ELF-1 (cell line): ENCODE measurements around the gene CCDC170.

Source experiments
- DNase-seq: peaks from one replicate; pipeline ENCODE4 v3.0.0-alpha.2; 2016; ENCODE audit warnings: low read depth, low spot score

CCDC170 gene

DNA sequence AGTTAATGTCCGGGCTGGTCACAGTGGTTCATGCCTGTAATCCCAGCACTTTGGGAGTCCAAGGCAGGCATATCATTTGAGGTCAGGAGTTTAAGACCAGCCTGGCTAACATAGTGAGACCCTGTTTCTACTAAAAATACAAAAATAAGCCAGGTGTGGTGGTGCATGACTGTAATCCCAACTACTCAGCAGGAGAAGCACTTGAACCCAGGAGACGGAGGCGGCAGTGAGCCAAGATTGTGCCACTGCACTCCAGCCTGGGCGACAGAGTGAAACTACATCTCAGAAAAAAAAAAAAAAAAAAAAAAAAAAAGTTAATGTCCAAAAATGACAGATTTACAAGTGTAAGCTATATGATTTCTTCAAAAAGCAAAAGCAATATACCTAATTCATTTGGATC lies 124.9 kb downstream of the CCDC170 start:
- DNase-seq = no peak

DNA sequence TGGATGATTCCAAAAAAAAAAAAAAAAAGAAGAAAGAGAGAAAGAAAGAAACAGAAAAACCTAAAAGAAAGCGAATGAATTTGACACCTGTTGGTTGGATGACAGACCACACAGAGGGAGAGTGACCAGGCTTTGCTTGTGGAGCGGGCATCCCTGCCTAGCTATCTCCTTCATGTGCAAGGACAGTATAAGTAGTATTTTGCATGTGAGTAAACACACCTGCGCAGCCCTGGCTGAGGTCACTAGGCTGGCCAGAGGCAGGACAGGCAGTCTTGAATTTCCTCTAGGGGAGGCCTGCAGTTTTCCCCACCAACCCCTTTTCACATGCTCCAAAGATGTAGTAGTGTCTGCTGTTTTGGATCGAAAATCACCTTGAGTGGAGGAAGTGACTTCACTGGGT lies 126.4 kb downstream of the CCDC170 start:
- no peak for DNase-seq

DNA sequence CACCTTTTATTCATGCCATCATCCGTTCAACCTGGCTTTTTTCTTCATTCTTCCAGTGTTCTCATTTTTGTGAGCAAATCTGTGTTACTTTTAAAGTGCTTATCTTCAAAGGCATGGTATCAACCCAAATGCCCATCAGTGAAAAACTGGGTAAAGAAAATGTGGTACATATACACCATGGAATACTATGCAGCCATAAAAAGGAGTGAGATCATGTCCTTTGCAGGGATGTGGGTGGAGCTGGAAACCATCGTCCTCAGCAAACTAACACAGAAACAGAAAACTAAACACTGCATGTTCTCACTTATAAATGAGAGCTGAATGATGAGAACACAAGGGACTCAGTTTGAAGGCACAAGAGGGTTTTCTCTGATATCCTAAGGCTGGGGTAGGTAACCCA lies 130.3 kb downstream of the CCDC170 start:
- no peak for DNase-seq

DNA sequence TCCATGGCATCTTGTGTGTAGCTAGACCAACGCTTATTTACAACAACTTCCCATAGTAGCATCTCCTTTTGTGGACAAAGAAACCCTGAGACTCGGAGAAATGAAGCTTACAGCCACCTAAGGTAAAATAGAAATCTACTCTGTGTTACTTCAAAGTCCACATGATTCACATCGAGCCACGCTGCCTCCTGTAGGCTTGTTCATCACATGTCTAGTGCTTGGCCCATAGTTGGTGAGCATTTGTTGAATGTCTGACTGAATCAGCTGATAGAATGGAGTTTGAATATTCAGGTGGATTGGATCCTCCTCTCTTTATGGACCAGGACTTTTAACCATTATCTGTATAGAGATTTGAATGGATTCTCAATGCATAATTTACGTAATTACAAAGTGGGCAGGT lies 130.7 kb downstream of the CCDC170 start:
- DNase-seq = no peak

DNA sequence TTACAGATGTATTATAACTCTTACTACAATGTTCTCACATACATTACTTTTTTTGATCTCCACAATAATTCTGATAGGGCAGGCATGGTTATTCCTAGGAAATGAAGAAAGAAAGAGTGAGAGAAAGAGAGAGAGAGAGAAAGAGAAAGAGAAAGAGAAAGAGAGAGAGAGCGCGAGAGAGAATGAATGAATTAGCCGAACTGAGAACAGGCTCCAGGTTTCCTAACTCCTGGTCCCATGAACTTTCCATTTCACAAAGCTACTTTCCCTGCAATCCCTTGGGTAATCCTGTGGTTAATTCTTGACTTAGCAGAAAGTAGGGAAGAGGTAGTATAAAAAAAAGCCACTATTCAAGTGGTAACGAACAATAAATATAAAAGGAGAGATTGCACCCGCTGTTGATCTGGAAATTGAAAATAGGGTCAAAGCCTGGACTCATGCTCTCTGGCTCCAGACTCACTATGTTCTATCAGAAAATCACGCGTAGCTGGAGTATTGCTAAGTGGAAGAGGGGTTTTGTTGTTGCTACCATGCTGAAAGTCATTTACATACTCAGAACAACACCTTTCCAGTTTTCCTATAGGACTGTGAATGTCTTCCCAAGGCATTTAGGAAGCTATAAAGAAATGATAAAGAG lies 131.2 kb downstream of the CCDC170 start:
- DNase-seq = no peak

DNA sequence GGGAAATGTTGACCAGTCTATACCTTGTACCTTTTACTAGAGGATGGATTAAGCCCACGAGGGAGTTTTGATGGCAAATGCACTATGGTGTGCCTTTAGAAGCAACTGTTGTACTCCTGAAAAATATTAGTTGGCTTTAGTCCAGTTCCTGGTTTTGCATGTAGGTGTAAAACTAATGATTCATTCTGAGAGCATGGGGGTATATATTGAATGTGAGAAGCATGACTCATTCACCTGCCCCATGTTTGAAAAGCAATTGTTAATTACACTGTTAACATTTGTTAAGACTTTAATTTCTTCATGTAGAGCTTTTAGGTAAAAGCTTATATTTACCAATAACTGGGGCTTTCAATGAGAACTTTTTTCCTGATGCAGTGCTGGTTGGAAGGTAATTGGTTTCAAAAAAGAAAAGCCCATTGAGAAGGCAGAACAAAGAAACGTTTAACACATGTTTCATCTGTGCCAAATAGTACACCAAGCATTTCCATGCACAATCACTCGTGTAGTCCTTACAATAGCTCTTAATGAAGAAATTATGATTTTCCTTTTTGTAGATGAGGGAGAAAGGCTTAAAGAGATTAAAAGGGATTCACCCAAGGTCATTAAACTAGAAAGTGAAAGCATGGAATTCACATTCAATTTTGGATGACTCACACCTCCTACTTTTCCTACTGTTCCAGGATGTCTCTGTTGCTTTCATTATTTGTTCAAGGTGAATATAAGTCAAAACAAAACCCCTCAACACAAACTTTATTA lies 134.1 kb downstream of the CCDC170 start:
- no peak for DNase-seq

DNA sequence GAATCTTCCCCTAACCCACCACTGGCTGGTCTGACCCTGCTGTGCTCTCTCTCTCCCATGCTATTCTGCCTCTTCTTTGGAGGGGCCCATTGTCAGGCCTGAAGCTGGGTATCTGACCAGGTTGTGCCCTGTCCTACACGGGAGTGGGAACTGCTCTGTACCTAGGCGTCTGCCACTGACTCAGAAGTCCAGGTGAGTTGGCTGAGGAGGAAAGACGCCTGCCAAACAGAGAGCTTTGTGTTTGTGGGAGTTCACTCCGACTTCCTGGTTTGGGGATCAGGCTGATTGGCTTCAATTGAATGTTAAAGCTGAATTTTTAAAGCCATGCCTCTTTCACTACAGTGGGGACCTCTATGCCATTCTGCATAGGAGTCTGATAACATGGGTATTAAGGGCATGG lies 136.0 kb downstream of the CCDC170 start:
- no peak for DNase-seq

DNA sequence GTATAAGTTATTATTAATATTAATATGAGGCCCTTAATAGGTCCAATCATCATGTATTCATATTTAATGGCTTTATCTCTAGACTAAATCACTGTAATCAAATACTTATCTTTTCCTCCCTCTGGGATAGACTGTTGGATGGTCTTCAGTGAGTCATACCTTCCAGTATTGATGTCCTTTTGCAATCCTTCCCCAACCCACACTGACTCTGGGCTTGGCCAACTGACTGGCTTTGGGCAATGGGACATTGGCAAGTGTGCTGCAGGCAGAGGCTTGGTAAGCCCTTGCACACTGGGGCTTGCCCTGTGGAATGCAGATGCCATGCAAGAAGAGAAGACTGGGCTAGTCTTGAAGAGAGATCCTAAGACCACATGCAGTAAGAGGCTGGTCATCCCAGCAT lies 136.6 kb downstream of the CCDC170 start:
- no peak for DNase-seq

DNA sequence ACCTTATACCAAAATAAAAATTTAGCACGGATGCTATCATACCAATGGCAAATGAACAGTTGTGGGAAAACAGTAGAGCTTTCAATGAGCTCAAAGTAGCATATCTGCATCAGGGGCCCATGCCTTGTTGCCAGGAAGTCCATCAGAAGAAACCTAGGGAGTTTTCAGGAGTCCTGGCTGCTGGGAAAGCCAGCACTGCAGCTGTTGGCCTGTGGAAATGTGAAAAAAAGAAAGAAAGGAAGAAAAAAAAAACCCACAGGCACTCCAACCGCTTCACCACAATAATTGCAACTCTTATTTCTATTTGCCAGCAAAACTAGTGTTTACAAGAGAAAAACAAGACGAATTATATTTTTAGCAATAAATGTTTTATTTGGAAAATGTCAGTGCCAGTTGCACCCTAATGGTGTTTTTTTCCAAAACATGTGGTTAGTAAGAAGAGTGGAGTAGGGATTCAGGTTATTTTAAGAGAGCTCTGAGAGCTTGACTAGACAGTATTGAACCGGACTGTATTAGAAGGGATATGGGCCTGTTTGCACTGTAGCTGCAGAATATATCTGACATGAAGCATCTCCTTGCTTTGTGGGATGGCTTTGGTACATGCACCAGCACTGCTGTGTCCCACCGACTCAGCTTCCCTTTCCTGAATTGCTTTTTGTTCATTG lies 137.3 kb downstream of the CCDC170 start:
- DNase-seq = no peak

DNA sequence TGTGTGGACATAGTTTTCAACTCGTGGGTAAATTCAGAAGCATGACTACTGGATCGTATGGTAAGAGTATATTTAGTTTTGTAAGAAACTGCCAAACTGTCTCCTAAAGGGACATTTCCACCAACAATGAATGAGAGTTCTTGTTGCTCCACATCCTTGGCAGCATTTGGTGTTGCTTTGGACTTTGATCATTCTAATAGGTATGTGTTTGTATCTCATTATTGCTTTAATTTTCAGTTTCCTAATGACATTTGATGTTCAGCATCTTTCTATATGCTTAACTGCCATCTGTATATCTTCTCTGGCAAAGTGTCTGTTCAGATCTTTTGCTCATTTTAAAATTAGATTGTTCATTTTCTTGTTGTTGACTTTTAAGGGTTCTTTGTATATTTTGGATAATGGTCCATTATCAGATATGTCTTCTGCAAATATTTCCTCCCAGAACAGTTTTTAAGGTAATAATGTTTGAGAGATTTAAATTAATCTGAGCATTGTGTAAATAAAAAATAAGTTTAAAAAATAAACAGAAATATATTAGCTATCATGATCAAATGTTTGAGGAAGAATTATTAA lies 138.7 kb downstream of the CCDC170 start:
- DNase-seq = no peak

DNA sequence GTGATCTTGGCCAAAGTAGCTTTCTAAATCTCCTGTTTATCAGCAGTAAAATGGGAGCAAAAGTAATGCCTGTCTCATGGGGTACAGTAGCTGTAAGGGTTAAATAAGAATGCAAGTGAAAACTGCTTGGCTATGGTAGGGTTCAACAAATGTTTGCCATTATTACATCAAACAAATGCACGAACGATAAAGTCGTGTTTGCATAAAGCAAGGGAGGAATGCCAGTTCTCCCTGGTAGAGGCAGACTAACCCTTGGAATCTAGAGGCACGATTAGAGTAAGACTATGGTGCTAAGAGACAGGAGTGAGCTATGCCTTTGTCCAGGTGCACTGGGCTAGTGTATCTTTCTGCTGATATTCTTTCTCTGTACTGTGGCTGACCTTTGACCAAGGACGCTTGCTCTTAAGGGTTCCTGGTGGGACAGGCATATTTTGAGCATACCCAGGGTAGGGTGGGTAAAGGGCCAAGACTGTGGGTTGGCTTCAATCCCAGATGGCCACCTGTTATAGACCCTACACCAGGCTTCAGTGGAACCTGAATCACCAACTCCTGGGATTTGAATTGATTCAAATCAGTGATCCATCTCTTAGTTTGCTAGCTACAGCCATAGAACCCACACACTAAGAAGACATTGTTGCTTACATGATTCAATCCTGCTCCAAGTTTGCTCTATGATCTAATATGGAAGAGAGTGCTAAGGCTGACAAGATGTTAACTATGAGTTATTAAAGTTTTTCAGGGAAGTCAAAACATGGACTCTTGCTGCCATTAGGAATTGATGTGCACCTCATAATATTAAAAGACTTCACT lies 139.9 kb downstream of the CCDC170 start:
- DNase-seq = no peak

DNA sequence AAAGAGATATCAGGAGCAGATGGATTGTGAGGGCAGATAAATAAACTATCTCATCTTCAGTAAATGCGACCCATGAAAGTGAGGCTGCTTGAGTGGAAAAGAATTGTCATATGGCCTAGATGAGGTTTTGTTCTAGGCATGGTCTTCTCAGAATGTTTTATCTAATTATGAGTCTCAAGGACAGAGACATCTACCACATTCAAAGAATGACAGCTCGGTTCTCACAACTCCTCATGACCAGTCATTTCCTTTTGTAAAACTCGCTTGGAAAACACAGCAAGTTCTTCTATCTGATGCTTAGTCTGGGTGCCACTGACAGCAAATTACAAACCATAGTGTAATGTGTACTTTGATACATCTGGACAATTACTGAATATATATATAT lies 140.5 kb downstream of the CCDC170 start:
- no peak for DNase-seq

DNA sequence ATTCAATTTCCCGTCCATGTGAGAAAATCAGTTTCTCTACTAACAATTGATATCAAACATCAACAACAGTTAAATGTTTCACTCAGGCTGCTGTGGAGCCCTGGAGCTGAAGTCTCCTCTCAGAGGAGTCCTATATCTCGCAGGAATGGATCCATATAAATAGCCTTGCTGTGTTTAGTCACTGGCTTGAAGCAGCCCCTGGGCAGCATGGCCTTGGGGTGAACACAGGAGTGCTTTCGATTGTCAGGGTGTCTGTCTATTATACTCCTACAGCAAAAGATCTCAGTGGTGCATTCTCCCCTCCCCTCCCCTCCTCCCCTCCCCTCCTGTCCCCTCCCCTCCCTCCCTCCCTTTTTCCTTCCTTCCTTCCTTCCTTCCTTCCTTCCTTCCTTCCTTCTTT lies 141.9 kb downstream of the CCDC170 start:
- no peak for DNase-seq

DNA sequence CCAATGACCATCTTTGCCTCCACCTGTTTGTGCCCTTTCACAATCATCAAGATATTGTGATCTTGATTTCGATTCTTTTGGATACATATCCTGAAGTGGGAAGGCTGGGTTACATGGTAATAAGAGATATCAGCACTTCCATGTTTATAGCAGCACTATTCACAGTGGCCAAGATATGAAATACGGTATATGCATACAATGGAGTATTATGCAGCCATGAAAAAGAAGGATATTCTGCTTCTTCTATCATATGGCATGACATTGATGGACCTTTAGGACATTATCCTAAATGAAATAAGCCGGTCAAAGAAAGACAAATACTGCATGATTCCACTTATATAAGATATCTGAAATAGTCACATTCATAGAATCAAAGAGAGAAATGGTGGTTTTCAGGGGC lies 144.0 kb downstream of the CCDC170 start:
- no peak for DNase-seq

DNA sequence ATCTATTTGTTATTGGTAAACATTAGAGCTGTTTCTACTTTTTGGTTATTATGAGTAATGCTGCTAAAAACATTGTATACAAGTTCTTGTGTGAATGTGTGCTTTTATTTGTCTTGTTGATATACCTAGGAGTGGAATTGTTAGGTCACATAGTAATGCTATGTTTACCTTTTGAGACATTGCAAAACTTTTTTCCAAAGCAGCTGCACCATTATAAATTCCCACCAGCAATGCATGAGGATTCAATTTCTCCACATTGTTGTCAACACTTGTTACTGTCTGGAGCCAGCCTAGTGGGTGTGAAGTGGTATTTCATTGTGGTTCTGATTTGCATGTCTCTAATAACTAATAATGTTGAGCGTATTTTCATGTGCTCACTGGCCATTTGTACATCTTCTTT lies 145.9 kb downstream of the CCDC170 start:
- DNase-seq = no peak

DNA sequence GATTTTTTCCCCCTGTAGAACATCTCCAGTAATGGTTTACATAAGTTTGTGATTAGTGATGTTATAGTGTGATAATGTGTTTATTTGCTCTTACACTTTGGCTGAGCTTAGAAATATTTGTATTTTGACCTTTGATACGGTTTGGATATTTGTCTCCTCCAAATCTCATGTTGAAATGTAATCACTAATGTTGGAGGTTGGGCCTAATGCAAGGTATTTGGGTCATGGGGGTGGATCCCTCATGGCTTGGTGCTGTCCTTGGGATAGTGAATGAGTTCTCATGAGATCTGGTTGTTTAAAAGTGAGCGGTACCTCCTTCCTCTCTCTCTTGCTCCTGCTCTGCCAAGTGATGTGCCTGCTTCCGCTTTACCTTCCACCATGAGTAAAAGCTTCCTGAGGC lies 147.2 kb downstream of the CCDC170 start:
- DNase-seq = no peak

DNA sequence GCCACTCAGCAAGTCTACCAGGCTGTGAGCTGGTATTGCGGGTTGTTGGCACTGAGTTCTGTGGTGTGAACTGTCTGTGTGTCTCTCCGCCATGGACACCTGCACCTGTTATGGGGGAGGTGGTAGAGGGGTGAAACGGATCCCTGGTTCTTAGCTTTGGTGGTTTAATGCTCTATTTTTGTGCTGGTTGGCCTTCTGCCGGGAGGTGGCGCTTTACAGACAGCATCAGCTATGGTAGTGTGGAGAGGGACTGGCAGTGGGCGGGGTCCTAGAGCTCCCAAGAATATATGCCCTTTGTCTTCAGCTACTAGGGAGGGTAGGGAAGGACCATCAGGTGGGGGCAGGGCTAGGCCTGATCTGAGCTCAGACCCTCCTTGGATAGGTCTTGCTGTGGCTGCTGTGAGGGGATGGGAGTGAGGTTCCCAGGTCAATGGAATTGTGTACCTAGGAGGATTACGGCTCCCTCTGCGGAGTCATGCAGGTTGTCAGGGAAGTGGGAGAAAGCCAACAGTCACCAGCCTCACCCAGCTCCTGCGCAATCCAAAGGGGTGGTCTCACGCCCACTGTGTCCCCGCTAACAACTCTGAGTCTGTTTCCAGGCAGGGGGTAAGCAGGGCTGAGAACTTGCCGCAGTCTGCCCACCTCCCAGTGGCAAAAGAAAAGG lies 154.3 kb downstream of the CCDC170 start:
- peak; percentile 90 for DNase-seq

DNA sequence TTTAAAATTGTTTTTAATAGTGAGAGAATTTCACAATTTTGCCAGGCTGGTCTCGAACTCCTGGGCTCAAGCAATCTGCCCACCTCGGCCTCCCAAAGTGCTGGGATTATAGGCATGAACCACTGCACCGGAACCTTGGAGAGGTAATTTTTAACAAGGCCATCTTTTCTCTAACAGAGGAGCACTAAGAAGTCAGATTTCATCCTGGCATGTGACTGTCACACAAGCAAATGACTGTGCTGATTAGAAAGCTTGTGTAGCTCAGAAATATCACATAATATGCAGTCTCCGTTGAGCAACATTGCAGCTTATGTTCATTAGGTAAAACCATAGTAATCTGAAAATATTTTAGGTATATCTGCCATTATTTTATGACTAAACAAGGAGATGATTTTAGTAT lies 156.0 kb downstream of the CCDC170 start:
- DNase-seq = no peak

DNA sequence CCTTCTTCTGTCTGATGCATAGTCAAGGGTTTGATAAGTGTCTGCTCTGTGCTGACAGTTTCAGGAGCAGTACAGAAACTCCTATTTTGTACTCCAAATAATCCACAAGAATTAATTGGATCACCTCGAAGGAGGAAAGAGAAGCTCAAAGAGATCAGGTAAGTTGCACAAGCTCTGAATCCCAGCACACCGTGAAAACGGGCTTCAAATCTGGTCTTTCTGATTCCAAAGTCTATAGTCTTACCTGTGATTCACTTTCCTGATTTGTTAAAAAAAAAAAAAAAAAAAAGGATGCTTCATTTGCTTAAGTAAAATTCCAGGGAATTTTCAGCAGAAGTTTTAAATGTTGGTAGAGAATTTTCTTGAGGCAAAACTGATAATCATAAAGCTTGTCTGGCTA lies 157.8 kb downstream of the CCDC170 start:
- DNase-seq = no peak

DNA sequence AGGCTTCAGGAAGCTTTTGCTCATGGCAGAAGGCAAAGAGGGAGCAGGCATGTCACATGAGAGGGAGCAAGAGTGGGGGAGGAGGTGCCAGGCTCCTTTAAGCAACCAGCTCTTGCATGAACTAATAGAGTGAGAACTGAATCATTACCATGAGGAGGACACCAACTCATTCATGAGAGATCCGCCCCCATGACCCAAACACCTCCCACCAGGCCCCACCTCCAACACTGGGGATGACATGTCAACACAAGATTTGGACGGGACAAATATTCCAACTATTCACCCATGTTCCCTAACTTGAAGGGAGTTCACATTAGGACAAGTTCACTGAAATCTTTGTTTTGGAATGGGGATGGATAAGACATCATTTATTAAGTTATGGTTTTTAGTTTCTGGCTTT lies 158.5 kb downstream of the CCDC170 start:
- DNase-seq = peak; percentile 25

DNA sequence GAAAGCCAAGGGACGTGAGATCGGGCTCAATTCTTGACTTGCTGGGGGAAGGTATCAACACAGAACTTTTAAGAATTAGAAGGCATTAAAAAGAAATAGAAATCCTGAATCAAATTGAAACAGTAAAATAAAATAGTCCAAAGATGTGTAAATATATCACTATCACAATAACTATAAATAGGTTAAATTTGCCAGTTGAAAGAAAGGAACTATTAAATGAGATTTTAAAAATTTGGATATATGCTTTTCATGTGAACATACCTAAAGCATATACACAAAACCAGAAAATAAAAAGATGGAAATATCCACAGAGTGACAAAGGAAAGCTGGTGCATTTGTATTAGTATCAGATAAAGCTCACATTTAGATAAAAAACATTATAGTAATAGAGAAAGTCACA lies 161.3 kb downstream of the CCDC170 start:
- DNase-seq = no peak
